Measurements from ENCODE around the gene TRIP10.

Gene TRIP10

DNA sequence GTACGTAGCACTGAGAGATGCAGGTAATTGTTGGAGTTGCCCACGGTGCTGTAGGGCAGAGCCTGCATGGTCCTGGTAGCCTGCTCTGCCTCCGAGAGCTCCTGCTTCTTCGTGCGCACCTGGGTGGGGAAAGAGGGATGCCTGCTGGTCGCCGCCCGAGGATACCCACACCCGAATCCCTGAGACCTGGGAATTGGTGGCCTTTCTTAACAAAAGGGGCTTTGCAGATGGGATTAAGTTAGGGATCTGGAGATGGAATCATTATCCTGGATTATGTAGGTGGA is 28.5 kb upstream of the TRIP10 start:
- ChIA-PET POLR2A (no interaction called here), CTCF (no interaction called here)
- no peak for DNase-seq (ENCODE audit: low read depth, low spot score)
- TF ChIP-seq, protein P1, sequence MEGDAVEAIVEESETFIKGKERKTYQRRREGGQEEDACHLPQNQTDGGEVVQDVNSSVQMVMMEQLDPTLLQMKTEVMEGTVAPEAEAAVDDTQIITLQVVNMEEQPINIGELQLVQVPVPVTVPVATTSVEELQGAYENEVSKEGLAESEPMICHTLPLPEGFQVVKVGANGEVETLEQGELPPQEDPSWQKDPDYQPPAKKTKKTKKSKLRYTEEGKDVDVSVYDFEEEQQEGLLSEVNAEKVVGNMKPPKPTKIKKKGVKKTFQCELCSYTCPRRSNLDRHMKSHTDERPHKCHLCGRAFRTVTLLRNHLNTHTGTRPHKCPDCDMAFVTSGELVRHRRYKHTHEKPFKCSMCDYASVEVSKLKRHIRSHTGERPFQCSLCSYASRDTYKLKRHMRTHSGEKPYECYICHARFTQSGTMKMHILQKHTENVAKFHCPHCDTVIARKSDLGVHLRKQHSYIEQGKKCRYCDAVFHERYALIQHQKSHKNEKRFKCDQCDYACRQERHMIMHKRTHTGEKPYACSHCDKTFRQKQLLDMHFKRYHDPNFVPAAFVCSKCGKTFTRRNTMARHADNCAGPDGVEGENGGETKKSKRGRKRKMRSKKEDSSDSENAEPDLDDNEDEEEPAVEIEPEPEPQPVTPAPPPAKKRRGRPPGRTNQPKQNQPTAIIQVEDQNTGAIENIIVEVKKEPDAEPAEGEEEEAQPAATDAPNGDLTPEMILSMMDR (IDR thresholded peaks at IDR 0.05; ENCODE audit: insufficient read depth, low read length, missing control alignments) = no peak
- no peak overlapping the region for H3K4me3 ChIP-seq (ENCODE audit: low read depth, low read length)

DNA sequence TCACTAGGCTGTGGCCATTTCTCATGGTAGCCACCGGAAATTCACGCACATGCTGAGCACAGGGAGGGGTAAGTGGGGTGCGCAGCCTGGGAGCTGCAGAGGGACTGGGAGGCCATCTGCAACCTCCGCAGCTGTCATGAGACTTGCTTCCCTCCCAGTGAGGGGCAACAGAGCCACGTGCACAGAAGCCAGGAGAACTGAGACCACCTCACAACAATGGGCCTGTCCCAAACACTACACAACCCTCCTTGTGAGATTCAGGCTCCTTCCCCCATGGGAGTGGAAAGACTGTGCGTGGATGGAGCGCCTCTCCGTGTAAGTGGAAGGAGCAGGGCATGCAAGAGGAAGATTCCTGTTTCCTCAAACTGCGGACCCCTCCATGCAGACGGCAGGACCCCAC is 27.9 kb upstream of the TRIP10 start:
- DNase-seq (ENCODE audit: low read depth, low spot score) = no peak
- TF ChIP-seq, protein P1 (IDR thresholded peaks at IDR 0.05; ENCODE audit: insufficient read depth, low read length, missing control alignments) = no peak
- CTCF ChIA-PET = no interaction called here
- H3K4me3 ChIP-seq (ENCODE audit: low read depth, low read length) = no peak overlapping the region
- POLR2A ChIA-PET = no interaction called here

DNA sequence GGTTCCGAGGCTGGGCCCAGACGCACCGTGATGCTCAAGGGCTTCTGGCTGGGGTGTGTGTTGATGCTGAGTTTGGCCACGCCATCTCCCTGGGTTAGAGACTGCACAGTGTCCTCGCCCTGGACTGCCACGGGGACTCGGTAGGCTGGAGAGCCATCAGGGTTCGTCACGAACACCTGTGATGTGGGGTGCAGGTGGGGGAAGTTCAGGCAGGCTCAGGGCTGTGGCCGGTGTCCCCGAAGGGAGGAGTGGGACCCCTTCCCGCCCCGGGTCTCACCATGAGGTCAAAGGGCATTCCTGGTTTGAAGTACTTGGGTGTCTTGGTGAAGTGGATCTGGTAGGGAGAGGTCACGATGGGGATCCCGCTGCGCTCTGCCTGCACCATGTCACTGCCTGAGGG is 27.2 kb upstream of the TRIP10 start:
- no peak overlapping the region for H3K4me3 ChIP-seq (ENCODE audit: low read depth, low read length)
- CTCF ChIA-PET = no interaction called here
- no peak for DNase-seq (ENCODE audit: low read depth, low spot score)
- POLR2A ChIA-PET = no interaction called here
- TF ChIP-seq, protein P1 (IDR thresholded peaks at IDR 0.05; ENCODE audit: insufficient read depth, low read length, missing control alignments) = no peak

DNA sequence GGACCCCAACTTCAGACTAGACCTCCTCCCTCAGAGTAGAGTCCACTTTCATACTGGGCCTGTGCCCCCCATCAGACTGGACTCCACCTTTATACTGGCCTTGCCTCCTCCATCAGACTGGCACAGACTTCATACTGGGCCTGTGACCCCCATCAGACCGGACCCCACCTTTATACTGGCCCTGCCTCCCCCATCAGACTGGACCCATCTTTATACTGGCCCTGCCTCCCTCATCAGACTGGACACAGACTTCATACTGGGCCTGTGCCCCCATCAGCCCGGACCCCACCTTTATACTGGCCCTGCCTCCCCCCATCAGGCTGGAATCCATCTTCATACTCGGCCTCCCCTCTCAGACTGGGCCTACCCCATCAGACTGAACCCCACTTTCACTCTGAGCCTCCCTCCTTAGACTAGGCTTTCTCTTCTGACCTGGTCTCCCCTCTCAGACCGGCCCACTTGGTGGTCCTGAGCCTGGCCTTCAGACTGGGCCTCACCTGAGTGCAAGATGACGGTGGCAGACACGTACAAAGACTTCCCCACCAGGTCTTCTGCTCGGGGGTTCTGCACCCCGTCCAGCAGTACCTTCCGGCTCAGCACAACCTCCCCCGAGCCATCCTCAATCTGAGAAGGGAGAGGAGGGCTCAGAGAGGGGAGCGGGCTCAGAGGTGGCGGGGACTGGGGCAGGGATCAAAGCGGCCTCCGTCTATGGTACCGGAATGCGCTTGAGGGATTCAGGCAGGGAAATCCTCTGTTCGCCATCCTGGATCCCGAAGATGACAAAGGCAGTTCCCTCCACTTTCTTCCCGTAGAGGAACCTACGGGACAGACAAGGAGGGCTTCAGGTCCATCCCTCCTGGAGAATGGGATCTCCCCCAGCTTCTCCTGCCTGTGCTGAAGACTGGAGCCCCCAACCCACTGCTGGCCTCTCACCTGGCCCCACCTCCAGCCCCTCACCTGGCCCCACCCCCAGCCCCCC is 26.5 kb upstream of the TRIP10 start:
- ChIA-PET POLR2A (no interaction called here), CTCF (no interaction called here)
- no peak for DNase-seq (ENCODE audit: low read depth, low spot score)
- H3K4me3 ChIP-seq (ENCODE audit: low read depth, low read length) = no peak overlapping the region
- TF ChIP-seq, protein P1 (IDR thresholded peaks at IDR 0.05; ENCODE audit: insufficient read depth, low read length, missing control alignments) = no peak

DNA sequence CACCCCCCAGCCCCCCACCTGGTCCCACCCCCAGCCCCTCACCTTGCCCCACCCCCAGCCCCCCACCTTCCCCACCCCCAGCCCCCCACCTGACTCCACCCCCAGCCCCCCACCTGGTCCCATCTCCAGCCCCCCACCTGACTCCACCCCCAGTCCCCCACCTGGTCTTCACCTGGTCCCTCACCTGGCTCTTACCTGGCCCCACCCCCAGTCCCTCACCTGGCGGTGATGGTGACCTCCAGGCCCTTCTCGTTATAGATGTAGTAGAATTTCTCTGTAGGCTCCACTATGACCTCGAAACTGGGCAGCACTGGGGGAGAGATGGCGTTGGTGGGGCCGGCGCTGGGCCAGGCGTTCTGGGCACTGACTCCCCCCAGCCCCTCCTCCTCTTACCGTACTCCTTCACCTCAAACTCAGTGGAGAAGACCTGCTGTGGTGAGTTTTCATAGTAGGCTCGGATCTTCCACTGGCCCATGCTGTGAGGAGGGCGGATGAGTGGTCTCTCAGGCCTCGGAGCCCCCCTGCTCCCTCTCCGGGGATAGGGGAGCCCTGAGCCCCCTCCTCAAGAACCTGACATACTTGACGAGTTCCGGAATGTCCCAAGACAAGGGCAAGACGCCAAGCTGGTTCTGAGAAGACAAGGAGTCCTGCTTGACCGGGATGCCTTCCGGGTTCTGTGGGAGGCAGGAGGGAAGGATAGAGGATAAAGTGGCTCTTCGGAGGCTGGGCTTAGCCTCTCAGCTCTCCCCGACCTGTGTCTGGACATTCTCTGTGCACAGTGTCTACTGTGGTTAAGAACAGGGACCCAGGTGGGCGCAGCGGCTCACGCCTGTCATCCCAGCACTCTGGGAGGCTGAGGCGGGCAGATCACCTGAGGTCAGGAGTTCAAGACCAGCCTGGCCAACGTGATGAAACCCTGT is 25.4 kb upstream of the TRIP10 start:
- CTCF ChIA-PET = no interaction called here
- DNase-seq (ENCODE audit: low read depth, low spot score) = no peak

More for the DNA sequence above, 25.4 kb upstream of the TRIP10 start:
- POLR2A ChIA-PET = no interaction called here
- TF ChIP-seq, protein P1 (IDR thresholded peaks at IDR 0.05; ENCODE audit: insufficient read depth, low read length, missing control alignments) = no peak
- no peak overlapping the region for H3K4me3 ChIP-seq (ENCODE audit: low read depth, low read length)
